Measurements from ENCODE around the gene DNLZ.

DNLZ gene

GRCh38 chr9:136313111-136314055, 50.2 kb downstream of the DNLZ start:
- DNase-seq = no peak

- DNase-seq = peak; percentile 48
Observed at GRCh38 chr9:136312436-136312835, 51.1 kb downstream of the DNLZ start.

DNA sequence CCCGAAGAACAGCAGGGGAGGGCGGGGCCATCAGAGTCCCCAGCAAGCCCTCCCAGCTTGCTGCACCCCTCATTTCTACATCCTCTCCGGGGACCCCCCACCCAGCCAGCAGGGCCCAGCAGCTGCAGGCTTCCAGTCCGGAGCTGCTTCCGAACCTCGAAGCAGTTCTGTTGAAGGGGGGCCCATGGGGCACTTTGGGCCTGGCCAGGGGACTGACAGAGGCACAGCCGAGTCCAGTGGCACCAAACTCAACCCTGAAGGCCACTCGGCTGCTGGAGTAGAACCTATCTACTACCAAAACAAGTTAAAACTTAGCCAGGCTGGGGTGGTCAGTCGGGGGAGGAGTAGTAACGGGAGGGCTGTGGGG, 51.6 kb downstream of the DNLZ start:
- no peak for DNase-seq

- DNase-seq = no peak
Observed at GRCh38 chr9:136311051-136312008, 52.2 kb downstream of the DNLZ start.

DNA sequence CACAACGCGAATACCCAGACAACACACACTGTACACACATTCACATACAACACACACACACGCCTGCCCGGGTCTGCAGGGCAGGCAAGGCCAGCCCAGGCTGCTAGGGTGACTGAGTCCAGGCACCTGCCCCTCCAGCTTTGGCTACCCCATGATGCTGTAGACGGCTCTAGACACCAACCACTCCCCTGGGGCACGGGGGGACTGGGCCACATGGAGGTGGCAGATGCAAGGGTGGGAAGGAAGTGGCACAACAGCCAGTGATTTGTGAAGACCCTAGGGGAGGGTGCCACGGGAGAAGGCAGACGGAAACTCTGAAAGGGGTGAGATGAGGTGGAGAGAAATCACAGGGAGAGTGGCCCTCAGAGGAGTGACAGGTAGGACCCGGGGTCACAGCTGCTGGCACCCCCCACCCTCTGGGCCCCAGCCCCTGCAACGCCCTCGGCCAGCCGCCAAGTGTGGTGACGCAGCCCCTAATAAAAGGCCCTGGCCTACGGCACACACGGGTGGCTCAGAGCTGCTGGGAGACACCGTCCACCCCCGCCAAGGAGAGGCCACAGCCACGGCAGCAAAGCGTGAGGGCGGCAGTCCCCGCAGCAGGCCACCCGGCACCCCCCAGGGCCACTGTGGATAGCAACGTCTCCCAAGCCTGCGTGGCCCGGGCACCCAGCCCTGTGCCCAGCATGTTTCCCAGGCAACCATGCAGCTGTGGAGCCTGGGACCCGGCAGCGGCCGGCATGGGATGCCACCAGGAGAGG, 53.1 kb downstream of the DNLZ start:
- no peak for DNase-seq

GRCh38 chr9:136309806-136310220, 53.7 kb downstream of the DNLZ start:
- no peak for DNase-seq
